Fibroblast of upper back skin (primary cell): ENCODE data around the gene SESN1.

Experiments
- DNase-seq: peaks from one replicate; pipeline ENCODE4 v3.0.0-alpha.2; 2013

SESN1 gene

DNA sequence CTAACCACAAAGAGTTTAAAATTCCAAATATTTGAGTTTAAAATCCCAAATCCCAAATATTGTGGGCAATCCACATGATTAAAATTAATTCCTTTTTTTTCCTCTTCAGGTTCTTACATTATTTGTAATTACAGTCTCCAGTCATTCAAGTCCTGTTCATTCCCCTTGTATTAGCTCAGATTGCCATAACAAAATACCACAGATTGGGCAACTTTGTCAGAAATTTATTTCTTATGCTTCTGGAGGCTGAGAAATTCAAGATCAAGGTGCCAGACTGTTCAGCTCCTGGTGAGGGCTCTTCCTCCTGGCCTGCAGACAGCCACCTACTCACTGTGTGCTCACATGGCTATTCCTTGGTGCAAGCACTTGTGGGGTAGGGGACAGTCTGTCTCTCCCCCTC, 141.0 kb downstream of the SESN1 start:
- DNase-seq = no peak

DNA sequence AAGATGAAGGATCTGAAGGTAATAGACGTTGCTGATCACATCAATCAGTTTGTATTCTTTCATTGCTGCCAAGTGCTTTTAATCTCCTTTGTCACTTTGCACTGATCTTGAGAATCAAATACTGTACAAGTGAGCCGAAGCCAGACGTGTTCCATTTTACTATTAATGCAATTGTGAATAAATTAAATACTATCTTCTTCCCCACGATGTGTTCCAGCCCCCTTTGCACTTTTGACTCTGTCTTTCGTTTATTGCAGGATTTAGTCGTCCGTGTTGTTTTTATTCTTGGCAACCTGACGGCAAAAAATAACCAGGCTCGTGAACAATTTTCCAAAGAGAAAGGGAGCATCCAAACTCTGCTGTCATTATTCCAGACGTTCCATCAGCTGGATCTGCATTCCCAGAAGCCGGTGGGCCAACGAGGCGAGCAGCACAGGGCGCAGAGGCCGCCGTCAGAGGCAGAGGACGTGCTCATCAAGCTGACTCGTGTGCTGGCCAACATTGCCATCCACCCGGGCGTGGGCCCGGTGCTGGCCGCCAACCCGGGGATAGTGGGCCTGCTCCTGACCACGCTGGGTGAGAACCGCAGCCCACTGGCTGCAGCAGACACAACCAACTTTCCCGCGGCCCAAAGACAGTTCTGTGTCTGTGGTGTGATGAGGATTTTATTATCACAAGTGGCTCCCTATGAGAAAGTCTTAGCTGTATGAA, 141.7 kb downstream of the SESN1 start:
- DNase-seq = no peak

DNA sequence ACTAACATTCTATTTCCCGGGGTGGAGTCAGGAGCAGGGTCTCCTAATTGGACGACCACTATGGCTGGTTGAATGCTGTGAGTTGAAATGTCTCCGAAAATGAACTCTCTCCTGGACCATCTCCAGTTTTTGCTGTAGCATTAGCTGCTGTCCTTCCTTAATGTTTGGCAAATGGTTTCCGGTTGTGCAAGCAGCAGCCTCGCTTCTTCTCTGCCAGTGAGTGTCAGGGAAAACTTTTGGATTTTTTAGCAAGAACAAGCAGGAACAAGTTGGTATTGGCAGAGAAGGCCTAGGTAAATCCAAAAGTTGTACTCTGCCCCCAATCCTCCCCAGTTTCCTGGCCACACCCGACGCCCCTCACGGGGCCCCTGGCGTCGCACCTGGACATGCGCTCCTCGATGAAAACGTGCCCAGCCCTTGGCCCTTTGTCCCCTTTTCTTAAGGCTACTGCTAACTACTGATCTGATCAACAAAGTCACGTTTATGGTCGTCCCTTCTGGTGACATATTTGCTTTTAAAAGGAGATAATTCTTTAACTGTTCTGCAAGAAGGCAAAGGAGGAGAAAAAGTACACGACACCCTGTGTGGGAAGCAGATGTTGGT, 143.2 kb downstream of the SESN1 start:
- DNase-seq = peak; percentile 18

GRCh38 chr6:108948181-108948661, 146.4 kb downstream of the SESN1 start:
- DNase-seq = no peak

GRCh38 chr6:108947114-108947854, 147.4 kb downstream of the SESN1 start:
- DNase-seq = peak; percentile 39

GRCh38 chr6:108946695-108947094, 148.0 kb downstream of the SESN1 start:
- no peak for DNase-seq

DNA sequence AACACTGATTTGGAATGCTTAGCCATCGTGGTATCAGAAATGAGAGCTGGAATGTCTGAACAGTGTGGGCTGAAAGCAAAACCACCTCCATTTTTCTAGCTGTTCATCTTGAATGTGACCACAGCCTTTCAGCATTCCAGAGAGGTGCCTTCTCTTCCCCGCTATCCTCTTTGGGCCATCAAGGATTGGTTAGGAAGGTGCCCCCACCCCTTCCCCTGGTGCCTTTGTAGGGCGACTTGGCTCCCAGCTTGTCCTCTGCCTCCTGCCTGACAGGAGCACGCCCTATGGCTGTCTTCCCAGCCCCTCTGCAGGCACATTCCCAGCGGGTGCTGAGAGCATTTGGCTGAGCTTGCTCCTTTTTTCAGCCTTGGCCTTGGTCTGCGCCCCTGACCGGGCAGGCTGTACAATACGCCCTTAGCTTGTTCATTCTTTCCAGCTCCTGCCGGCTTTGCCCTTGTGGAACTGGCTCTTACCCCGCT, 148.9 kb downstream of the SESN1 start:
- DNase-seq = no peak

GRCh38 chr6:108944707-108945680, 149.7 kb downstream of the SESN1 start:
- DNase-seq = peak; percentile 90

DNA sequence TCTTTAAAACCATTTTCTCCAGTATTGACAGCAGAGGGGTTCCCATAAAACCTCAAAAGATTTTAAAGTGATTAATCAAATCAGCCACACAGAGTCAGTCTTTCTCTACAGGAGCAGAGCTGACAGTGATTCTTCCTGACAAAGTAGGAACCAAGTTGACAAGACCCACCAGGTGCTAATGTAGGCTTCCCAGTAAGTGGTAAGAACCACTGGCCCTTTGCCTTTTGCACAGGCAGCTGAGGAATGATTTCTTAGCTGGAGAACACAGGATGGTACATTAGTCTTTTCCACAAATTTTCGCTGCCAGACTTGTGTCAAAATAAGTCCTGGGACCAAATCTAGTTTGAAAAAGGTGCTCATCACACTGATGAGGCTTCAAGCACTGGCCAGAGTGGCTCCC, 150.6 kb downstream of the SESN1 start:
- DNase-seq = no peak

- DNase-seq = no peak
These were observed 151.8 kb downstream of the SESN1 start for GRCh38 chr6:108942556-108943492.

DNA sequence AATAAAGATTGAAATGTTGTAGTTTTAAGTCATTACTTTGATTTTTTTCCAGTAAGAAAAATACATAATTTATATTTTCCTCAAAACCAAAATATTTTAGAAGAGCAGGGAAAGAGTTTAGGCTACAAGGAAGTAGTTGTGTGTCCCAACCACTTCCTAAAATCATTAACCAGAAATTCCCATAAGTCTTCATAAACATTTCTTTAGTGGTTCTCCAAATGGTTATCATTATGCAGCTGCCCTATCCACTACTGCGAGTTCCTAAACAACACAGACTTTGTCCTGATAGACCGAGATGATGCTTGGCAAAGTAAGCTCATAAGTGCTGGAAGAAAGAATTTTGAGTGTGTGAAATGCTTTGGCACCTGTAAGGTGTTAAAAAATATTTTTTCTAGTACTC, 152.8 kb downstream of the SESN1 start:
- DNase-seq = no peak

DNA sequence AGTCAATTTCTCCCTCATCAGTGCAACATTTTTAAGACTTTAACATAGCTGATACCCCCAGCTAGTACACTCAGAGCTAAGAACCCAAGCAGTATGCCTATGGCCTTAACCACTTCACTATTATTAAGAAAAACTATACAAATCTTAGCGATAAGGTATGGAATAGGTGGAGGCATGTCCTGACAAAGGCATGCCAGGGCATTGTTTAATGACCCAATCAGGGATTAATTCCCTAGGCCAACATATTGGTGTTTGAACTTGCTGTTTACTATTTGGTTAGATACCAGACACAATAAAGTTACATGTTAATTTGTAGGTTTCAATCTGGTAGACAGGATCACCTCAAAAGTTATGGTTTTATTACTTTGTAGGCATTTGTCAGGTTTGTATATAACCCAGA, 153.4 kb downstream of the SESN1 start:
- DNase-seq = no peak

DNA sequence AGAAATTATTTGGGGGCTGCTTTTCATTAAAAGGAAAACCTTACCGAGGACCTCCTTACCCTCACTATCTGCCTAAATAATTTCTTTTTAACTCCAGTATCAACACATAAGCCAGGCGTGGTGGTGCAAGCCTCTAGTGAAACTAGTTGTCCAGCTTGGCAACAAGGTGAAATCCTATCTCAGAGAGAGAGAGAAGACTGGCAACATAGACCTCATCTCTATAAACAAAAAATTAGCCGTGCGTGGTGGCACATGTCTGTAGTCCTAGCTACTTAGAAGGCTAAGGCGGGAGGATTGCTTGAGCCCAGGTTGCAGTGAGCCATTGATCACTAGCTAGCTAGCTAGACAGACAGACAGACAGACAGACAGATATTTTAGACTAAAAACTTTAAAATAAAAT, 153.9 kb downstream of the SESN1 start:
- DNase-seq = no peak

DNA sequence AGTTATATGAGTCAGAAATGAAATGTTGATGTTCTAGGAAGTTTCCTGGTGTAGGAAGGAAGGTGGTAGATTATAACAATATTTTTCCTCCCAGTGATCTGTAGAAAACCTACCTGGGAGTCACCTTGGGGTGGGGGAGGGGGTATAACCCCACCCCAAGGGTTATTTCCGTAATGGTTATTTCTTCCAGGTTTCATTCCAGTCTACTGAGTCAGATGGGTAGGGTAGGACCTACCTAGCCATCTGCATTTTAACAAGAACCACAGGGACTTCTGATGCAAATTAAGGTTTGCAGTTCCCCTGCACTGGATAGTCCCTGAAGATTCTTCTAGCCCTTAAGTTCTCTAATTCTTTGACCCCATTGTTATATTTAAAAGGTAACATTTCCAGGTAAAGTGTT, 157.5 kb downstream of the SESN1 start:
- DNase-seq = no peak
